ENCODE data around the gene SCNN1A. TPM values are rescaled to one million over a fixed set of nuclear protein-coding genes. Genes with fewer than 3 reads are reported as not detected.

The SCNN1A gene
- polyA plus RNA-seq, 1 experiment: 0.36 TPM

DNA sequence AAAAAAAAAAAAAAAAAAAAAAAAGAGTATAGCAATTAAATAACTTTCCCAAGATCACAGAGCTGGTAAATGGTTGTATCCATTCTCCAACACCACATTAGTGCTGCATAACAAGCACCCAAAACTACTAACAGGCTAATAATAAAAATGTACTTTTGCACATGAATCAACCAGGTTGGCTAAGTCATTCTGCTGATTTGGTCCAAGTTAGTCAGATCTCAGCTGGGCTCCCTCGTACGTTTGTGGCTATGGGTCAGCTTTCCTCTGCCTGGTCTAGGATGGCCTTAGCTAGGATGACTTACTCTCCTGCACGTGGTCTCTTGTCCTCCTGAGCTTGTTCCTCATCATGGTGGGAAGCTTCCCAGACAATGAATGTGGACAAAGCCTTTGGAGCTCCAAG lies 72.7 kb downstream of the SCNN1A start:
- POLR2A ChIA-PET: no interaction called here
- Histone ChIP-seq H3K36me3 (ENCODE audit: control insufficient read depth, insufficient read depth, low read length) (no peaks in the 10 kb centered on the region), H3K4me3 (ENCODE audit: low read depth, low read length) (no peak overlapping the region), H3K27me3 (ENCODE audit: control insufficient read depth, insufficient read depth, low read length) (peaks cover 4% of the 10 kb centered on the region; the same call in 1 of the 2 replicates)
- CTCF ChIA-PET: interaction anchor here (0.6 to 2.3 kb wide), 3 partner anchors 10 to 314 kb away, joined by 3 to 9 read pairs (median 4); no protein-coding TSS in a partner anchor
- TF ChIP-seq, protein P1, sequence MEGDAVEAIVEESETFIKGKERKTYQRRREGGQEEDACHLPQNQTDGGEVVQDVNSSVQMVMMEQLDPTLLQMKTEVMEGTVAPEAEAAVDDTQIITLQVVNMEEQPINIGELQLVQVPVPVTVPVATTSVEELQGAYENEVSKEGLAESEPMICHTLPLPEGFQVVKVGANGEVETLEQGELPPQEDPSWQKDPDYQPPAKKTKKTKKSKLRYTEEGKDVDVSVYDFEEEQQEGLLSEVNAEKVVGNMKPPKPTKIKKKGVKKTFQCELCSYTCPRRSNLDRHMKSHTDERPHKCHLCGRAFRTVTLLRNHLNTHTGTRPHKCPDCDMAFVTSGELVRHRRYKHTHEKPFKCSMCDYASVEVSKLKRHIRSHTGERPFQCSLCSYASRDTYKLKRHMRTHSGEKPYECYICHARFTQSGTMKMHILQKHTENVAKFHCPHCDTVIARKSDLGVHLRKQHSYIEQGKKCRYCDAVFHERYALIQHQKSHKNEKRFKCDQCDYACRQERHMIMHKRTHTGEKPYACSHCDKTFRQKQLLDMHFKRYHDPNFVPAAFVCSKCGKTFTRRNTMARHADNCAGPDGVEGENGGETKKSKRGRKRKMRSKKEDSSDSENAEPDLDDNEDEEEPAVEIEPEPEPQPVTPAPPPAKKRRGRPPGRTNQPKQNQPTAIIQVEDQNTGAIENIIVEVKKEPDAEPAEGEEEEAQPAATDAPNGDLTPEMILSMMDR (IDR thresholded peaks at IDR 0.05; ENCODE audit: insufficient read depth, low read depth, low read length): no peak
- DNase-seq (ENCODE audit: low read depth): no peak

DNA sequence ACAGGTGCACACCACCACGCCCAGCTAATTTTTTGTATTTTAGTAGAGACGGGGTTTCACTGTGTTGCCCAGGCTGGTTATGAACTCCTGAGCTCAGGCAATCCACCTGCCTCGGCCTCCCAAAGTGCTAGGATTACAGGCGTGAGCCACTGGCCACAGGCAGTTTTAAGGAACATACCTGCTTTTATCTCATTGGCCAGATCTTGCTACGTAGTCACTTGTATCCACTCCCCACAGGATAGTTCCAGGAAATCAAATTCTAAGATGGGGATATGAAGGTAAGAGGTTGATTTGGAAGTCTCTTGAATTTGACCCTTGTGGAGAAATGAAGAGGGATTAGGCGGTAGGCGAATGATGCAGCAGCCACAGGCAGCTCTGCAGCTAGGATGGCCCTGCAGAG lies 73.6 kb downstream of the SCNN1A start:
- TF ChIP-seq, protein P1 (IDR thresholded peaks at IDR 0.05; ENCODE audit: insufficient read depth, low read depth, low read length): no peak
- no peak overlapping the region for H3K4me3 ChIP-seq (ENCODE audit: low read depth, low read length)
- peaks cover 4% of the 10 kb centered on the region; the same call in 1 of the 2 replicates for H3K27me3 ChIP-seq (ENCODE audit: control insufficient read depth, insufficient read depth, low read length)
- no peaks in the 10 kb centered on the region for H3K36me3 ChIP-seq (ENCODE audit: control insufficient read depth, insufficient read depth, low read length)
- no peak for DNase-seq (ENCODE audit: low read depth)
- ChIA-PET CTCF (interaction anchor here (1.3 to 2.3 kb wide), 2 partner anchors 11 to 164 kb away, joined by 4 to 9 read pairs; no protein-coding TSS in a partner anchor), POLR2A (no interaction called here)

DNA sequence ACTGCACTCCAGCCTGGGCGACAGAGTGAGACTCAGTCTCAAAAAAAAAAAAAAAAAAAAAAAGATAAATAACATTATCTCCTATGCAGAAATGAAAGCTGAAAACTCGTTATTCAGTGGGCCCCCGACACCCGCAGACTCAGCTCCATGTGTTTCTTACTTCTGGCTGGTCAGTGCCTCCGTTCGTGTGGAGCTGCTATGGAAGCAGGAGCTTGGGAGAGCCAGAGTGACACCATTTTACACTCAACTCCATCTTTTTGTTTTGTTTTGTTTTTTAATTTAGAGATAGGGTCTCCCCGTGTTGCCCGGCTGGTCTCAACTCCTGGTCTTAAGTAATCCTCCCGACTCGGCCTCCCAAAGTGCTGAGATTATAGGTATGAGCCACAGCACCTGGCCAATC lies 78.2 kb downstream of the SCNN1A start:
- CTCF ChIA-PET: interaction anchor here (0.6 to 1.5 kb wide), 4 partner anchors 9 to 127 kb away, joined by 3 read pairs; no protein-coding TSS in a partner anchor
- H3K36me3 ChIP-seq (ENCODE audit: control insufficient read depth, insufficient read depth, low read length): no peaks in the 10 kb centered on the region
- 0 out of 2 replicates have a peak, but pooled peaks cover 1% of the 10 kb centered on the region for H3K27me3 ChIP-seq (ENCODE audit: control insufficient read depth, insufficient read depth, low read length)
- no peak overlapping the region for H3K4me3 ChIP-seq (ENCODE audit: low read depth, low read length)
- TF ChIP-seq, protein P1 (IDR thresholded peaks at IDR 0.05; ENCODE audit: insufficient read depth, low read depth, low read length): no peak
- POLR2A ChIA-PET: no interaction called here
- DNase-seq (ENCODE audit: low read depth): no peak

Small RNA genes within 50 kb of the gene (small RNA-seq; reads per million reads assigned to genes)
- gene RN7SL391P (ENCODE audit: insufficient read length, low read depth, low replicate concordance): not detected

Other genes starting within 250 kb of the SCNN1A start
- gene CD9, start 175.2 kb downstream of the SCNN1A start, polyA plus RNA-seq (2011; rRNA removed): 86.0 and 91.2 TPM in 2 replicates
- 0.10 TPM in 1 of 2 replicates, not detected in the other for gene PLEKHG6, start 64.9 kb downstream of the SCNN1A start, polyA plus RNA-seq (2011; rRNA removed)
- gene TNFRSF1A, start 33.5 kb downstream of the SCNN1A start, polyA plus RNA-seq (2011; rRNA removed): 170 and 217 TPM in 2 replicates
- 23.4 and 67.2 TPM in 2 replicates for gene LTBR, start 8.6 kb upstream of the SCNN1A start, polyA plus RNA-seq (2011; rRNA removed)
- gene CD27, start 69.4 kb upstream of the SCNN1A start, polyA plus RNA-seq (2011; rRNA removed): 0.15 TPM in 1 of 2 replicates, not detected in the other
- gene TAPBPL, start 76.5 kb upstream of the SCNN1A start, polyA plus RNA-seq (2011; rRNA removed): 13.6 and 25.8 TPM in 2 replicates
- 12.5 and 23.3 TPM in 2 replicates for gene VAMP1, start 95.1 kb upstream of the SCNN1A start, polyA plus RNA-seq (2011; rRNA removed)
- 53.4 and 117 TPM in 2 replicates for gene MRPL51, start 117.7 kb upstream of the SCNN1A start, polyA plus RNA-seq (2011; rRNA removed)
- 55.8 and 65.6 TPM in 2 replicates for gene NCAPD2, start 118.5 kb upstream of the SCNN1A start, polyA plus RNA-seq (2011; rRNA removed)
- gene GAPDH, start 159.0 kb upstream of the SCNN1A start, polyA plus RNA-seq (2011; rRNA removed): 12,114 and 18,709 TPM in 2 replicates
- gene IFFO1, start 180.5 kb upstream of the SCNN1A start, polyA plus RNA-seq (2011; rRNA removed): 19.6 and 31.9 TPM in 2 replicates
- gene NOP2, start 192.7 kb upstream of the SCNN1A start, polyA plus RNA-seq (2011; rRNA removed): 28.4 and 32.6 TPM in 2 replicates
- 69.8 and 87.6 TPM in 2 replicates for gene CHD4, start 231.8 kb upstream of the SCNN1A start, polyA plus RNA-seq (2011; rRNA removed)